K562 (cell line): ENCODE data around the gene MIER2. TPM values are rescaled to one million over a fixed set of nuclear protein-coding genes. Genes with fewer than 3 reads are reported as not detected.

Experiments used
- ATAC-seq: fragments of 200-7000 bp; cut with Tn5 transposase; 3 replicates; pipeline ENCODE4 v1.9.1; 2020; ENCODE audit warnings: moderate library complexity
- BruUV-seq: library from RNA; stranded (reverse); fragments of 400-500 nt; replicated peaks from 2 replicates; lab custom pipeline; 2021; lab: Mats Ljungman, UMichigan
- CTCF ChIA-PET: fragments of 300-600 bp; formaldehyde crosslinking; extraction: SDS; loops from one replicate; lab custom pipeline; 2021; ENCODE audit warnings: low intra/inter-chr PET ratio; lab: Yijun Ruan, JAX
- POLR2A ChIA-PET: fragments of 300-600, 350-650 bp; sonication (Branson Sonifier 250); formaldehyde crosslinking; extraction: SDS; loops from one replicate; lab custom pipeline; 2021; ENCODE audit warnings: antibody characterized with exemption, inconsistent platforms; lab: Yijun Ruan, JAX
- DNase-seq, 4 experiments: peaks; one replicate each; pipeline versions ENCODE4 v3.0.0 to v3.0.0-alpha.2; 2011 to 2018; ENCODE audit warnings: low spot score in 3 of 4, mixed read lengths in 3 of 4; ENCODE audit errors: extremely low read depth in 1 of 4
- FAIRE-seq: peaks from 2 replicates; lab custom pipeline; 2011; peaks lifted over from hg19 to GRCh38; lab: Jason Lieb, UNC
- H2AFZ ChIP-seq: 2 replicates; pipeline ENCODE4 v1.6.0; 2011; ENCODE audit warnings: low read depth, low read length, control low read depth, inconsistent platforms
- H3K27ac ChIP-seq: fragments of 200-600 bp; 3 replicates; pipeline ENCODE4 v1.8.0; 2011; ENCODE audit warnings: low read depth, mild to moderate bottlenecking, control low read depth, inconsistent platforms, low read length, moderate library complexity, mixed read lengths; ENCODE audit errors: extremely low read depth
- H3K27me3 ChIP-seq, 2 experiments: fragments of 300-600 bp in 1 of 2; 2 replicates in 1 of 2; 3 replicates in 1 of 2; pipeline versions ENCODE4 v1.6.0 to v1.8.0; 2011; ENCODE audit warnings: inconsistent platforms in 2 of 2, low read length in 2 of 2, mild to moderate bottlenecking in 1 of 2, mixed read lengths in 1 of 2, moderate library complexity in 1 of 2; ENCODE audit not compliant: control insufficient read depth in 2 of 2, insufficient read depth in 2 of 2
- H3K36me3 ChIP-seq: fragments of 300-600 bp; 3 replicates; pipeline ENCODE4 v1.8.0; 2011; ENCODE audit warnings: mild to moderate bottlenecking, low read length, inconsistent platforms; ENCODE audit not compliant: control insufficient read depth, insufficient read depth
- H3K4me1 ChIP-seq, 2 experiments: fragments of 200-600 bp in 1 of 2; replicated peaks in 1 of 2; 2 replicates in 1 of 2; 3 replicates in 1 of 2; pipeline versions ENCODE4 v1.5.1 to v1.8.0; 2011; ENCODE audit warnings: inconsistent platforms in 2 of 2, low read length in 2 of 2, mild to moderate bottlenecking in 1 of 2, mixed read lengths in 1 of 2, moderate library complexity in 1 of 2; ENCODE audit not compliant: control insufficient read depth in 2 of 2, insufficient read depth in 2 of 2
- H3K4me2 ChIP-seq: 2 replicates; pipeline ENCODE4 v1.6.1; 2011; ENCODE audit warnings: low read length, control low read depth, inconsistent platforms, mixed read lengths; ENCODE audit not compliant: insufficient read depth
- H3K4me3 ChIP-seq: fragments of 200-600 bp; sonication (generic), shearing (Covaris generic); 2 replicates; pipeline ENCODE4 v1.5.1; 2016; ENCODE audit warnings: control low read depth, inconsistent platforms
- H3K79me2 ChIP-seq: fragments of 200-600 bp; 3 replicates; pipeline ENCODE4 v1.8.0; 2011; ENCODE audit warnings: low read length, inconsistent platforms; ENCODE audit not compliant: control insufficient read depth, insufficient read depth
- H3K9ac ChIP-seq, 2 experiments: 2 replicates each; pipeline versions ENCODE4 v1.6.0 to v1.6.1; 2011; ENCODE audit warnings: low read depth in 2 of 2, low read length in 2 of 2, control low read depth in 1 of 2, inconsistent platforms in 1 of 2, mild to moderate bottlenecking in 1 of 2, mixed read lengths in 1 of 2; ENCODE audit not compliant: insufficient read depth in 1 of 2
- H3K9me1 ChIP-seq: one replicate; pipeline ENCODE4 v1.6.0; 2011; ENCODE audit warnings: inconsistent platforms, mild to moderate bottlenecking, low read length, moderate library complexity; ENCODE audit not compliant: control insufficient read depth, insufficient read depth
- H3K9me3 ChIP-seq: replicated peaks from 2 replicates; pipeline ENCODE4 v1.5.1; 2011; ENCODE audit warnings: low read depth, low read length, inconsistent platforms; ENCODE audit not compliant: control insufficient read depth, insufficient read depth
- H4K20me1 ChIP-seq: replicated peaks from 2 replicates; pipeline ENCODE4 v1.6.1; 2011; ENCODE audit warnings: low read length, inconsistent platforms, mixed read lengths; ENCODE audit not compliant: control insufficient read depth, insufficient read depth
- GATAD2A ChIP-seq: fragments of 450-650 bp; IDR thresholded peaks from 2 replicates; pipeline ENCODE4 v1.6.1; 2017
- NCOA6 ChIP-seq: fragments of 450-650 bp; IDR thresholded peaks from 2 replicates; pipeline ENCODE4 v1.6.1; 2017; ENCODE audit warnings: mild to moderate bottlenecking
- NR3C1 ChIP-seq: sonication (generic); formaldehyde crosslinking; IDR thresholded peaks from 2 replicates; pipeline ENCODE4 v1.8.1; 2022; ENCODE audit warnings: missing genetic modification reagents
- SRSF9 ChIP-seq: fragments of 200-400 bp; formaldehyde crosslinking; IDR thresholded peaks from 2 replicates; pipeline ENCODE4 v1.6.1; 2017; ENCODE audit warnings: low read depth, low read length, borderline replicate concordance
- ZKSCAN1 ChIP-seq: fragments of 150-350 bp; IDR thresholded peaks from 2 replicates; pipeline ENCODE4 v1.6.1; 2016; ENCODE audit warnings: low read depth, low read length
- ZNF197 ChIP-seq: fragments of 200-800 bp; sonication (Bioruptor generic); IDR thresholded peaks from 2 replicates; pipeline ENCODE4 v1.6.1; 2016; ENCODE audit warnings: low read depth, missing genetic modification characterization, missing compliant biosample characterization
- ZNF561 ChIP-seq: fragments of 450-650 bp; formaldehyde crosslinking; conservative IDR thresholded peaks from 2 replicates; pipeline ENCODE4 v1.4.0; 2020; ENCODE audit warnings: mild to moderate bottlenecking, moderate library complexity
- ZNF668 ChIP-seq: fragments of 250-450 bp; sonication (Bioruptor Pico); IDR thresholded peaks from 2 replicates; pipeline ENCODE4 v1.8.0; 2022; ENCODE audit warnings: mild to moderate bottlenecking, inconsistent platforms
- WGBS: fragments of 100-300 bp; shearing (Covaris generic); methylation state at CpG from one replicate; pipeline ENCODE4 v1.1.6; 2016; ENCODE audit warnings: low coverage, mixed read lengths; ENCODE audit not compliant: insufficient coverage; ENCODE audit errors: missing lambda C conversion rate; 5-methylcytosine and 5-hydroxymethylcytosine counted together
- in situ Hi-C: fragments of 300-500 bp; cut with MboI; formaldehyde crosslinking; loops from 4 replicates; pipeline ENCODE4 v1.15.0; 2018; ENCODE audit warnings: inconsistent platforms, mixed read lengths
- intact Hi-C: fragments of 100-400 bp; cut with micrococcal nuclease; formaldehyde crosslinking; loops from 2 replicates; pipeline ENCODE4 v1.14.2; 2022
- polyA plus RNA-seq, 8 experiments: library from polyadenylated mRNA; depleted of rRNA in 4 of 8; stranded (reverse) in 5 of 8; unstranded in 3 of 8; fragments of >200 nt; fragmentation: Nextera tagmentation in 2 of 8; fragmentation: Illumina TruSeq in 1 of 8; extraction: Ambion mirVana in 2 of 8; extraction: Trizol in 1 of 8; gene quantifications; 2 replicates each; pipeline versions ENCODE4 v1.2.1 to v1.2.3, GENCODE V29; 2011 to 2014; ENCODE audit warnings: inconsistent platforms in 1 of 8, missing spikeins in 1 of 8
- total RNA-seq, 7 experiments: library from RNA; depleted of rRNA in 6 of 7; stranded (reverse); fragments of >200 nt in 6 of 7; fragmentation: Illumina TruSeq in 2 of 7; extraction: Trizol in 2 of 7; gene quantifications; 2 replicates each; pipeline versions ENCODE4 v1.2.1 to v1.2.3, GENCODE V29; 2011 to 2021; ENCODE audit warnings: low replicate concordance in 1 of 7

The MIER2 gene
- total and polyA plus RNA-seq, 9 of the 15 experiments (the other 6 are each of a cell fraction or from before 2014, with no cell fraction given): 0.46 to 34.7 (median 15.6) TPM

- WGBS: 27% methylated on average over 14 of the region's 14 CpGs
- no peak for ATAC-seq
These were observed 51.0 kb downstream of the MIER2 start for GRCh38 chr19:293436-294110.

GRCh38 chr19:292951-293350 is 51.6 kb downstream of the MIER2 start:
- H4K20me1 ChIP-seq: peaks cover 4% of the 10 kb centered on the region; the same call in 1 of the 2 replicates
- BruUV-seq: no TSS peak
- no peak for ATAC-seq
- TF ChIP-seq SRSF9: no peak
- TF ChIP-seq ZNF197: no peak
- TF ChIP-seq ZKSCAN1: peak; percentile 88
- no peak for TF ChIP-seq NR3C1
- TF ChIP-seq ZNF561 (CRISPR knock-in tag): no peak
- TF ChIP-seq NCOA6: no peak
- TF ChIP-seq GATAD2A: no peak
- ChIA-PET CTCF (no interaction called here), POLR2A (interaction anchor here (0.6 to 1.5 kb wide), 5 partner anchors 9 to 15 kb away, joined by 3 to 4 read pairs (median 3); no protein-coding TSS in a partner anchor)
- no peak overlapping the region for H3K27ac ChIP-seq
- peaks cover 8 to 50% of the 10 kb centered on the region in 2 experiments; a peak in 4 of 5 replicates for H3K4me1 ChIP-seq
- FAIRE-seq: no peak
- H3K9me1 ChIP-seq: no peaks in the 10 kb centered on the region
- 12% methylated on average over 4 of the region's 4 CpGs for WGBS
- DNase-seq: no peak
- H3K79me2 ChIP-seq: no peaks in the 10 kb centered on the region
- no peak overlapping the region for H2AFZ ChIP-seq
- peaks cover 5 to 28% of the 10 kb centered on the region in 2 experiments; a peak in 4 of 5 replicates for H3K27me3 ChIP-seq
- H3K4me3 ChIP-seq: no peak overlapping the region
- no peaks in the 10 kb centered on the region for H3K9me3 ChIP-seq
- in situ Hi-C loops (no loop called here), intact Hi-C loops (no loop called here)
- no peak overlapping the region for H3K4me2 ChIP-seq
- H3K36me3 ChIP-seq: no peaks in the 10 kb centered on the region
- no peak overlapping the region for H3K9ac ChIP-seq

More at GRCh38 chr19:293436-294110, 51.0 kb downstream of the MIER2 start:
- DNase-seq (peak in 1 of 4 experiments; percentile 5), FAIRE-seq (no peak)
- peaks cover 4% of the 10 kb centered on the region; the same call in 1 of the 2 replicates for H4K20me1 ChIP-seq
- in situ Hi-C loops (no loop called here), intact Hi-C loops (no loop called here)
- H3K9me3 ChIP-seq: no peaks in the 10 kb centered on the region
- CTCF ChIA-PET: no interaction called here
- BruUV-seq: no TSS peak
- H3K79me2 ChIP-seq: no peaks in the 10 kb centered on the region
- H3K9me1 ChIP-seq: no peaks in the 10 kb centered on the region
- H3K9ac ChIP-seq: no peak overlapping the region
- TF ChIP-seq ZNF668 (CRISPR knock-in tag) (no peak), ZKSCAN1 (peak; percentile 43; the same call in 1 of the 2 replicates)
- H3K36me3 ChIP-seq: no peaks in the 10 kb centered on the region
- POLR2A ChIA-PET: interaction anchor here (0.7 to 1.5 kb wide), 5 partner anchors 8 to 46 kb away, joined by 3 to 4 read pairs (median 3); no protein-coding TSS in a partner anchor
- no peak overlapping the region for H3K4me3 ChIP-seq
- H3K4me2 ChIP-seq: no peak overlapping the region
- no peak overlapping the region for H2AFZ ChIP-seq
- H3K27me3 ChIP-seq: peaks cover 5 to 28% of the 10 kb centered on the region in 2 experiments; a peak in 4 of 5 replicates
- peaks cover 8 to 50% of the 10 kb centered on the region in 2 experiments; a peak in 4 of 5 replicates for H3K4me1 ChIP-seq
- no peak overlapping the region for H3K27ac ChIP-seq
